T-helper 1 cell (primary cell): Measurements from ENCODE around the gene TSPAN13.

Experiments used
- DNase-seq, 5 donors: peaks; one replicate each; pipeline ENCODE4 v3.0.0-alpha.2; 2012 to 2020

Gene TSPAN13

DNA sequence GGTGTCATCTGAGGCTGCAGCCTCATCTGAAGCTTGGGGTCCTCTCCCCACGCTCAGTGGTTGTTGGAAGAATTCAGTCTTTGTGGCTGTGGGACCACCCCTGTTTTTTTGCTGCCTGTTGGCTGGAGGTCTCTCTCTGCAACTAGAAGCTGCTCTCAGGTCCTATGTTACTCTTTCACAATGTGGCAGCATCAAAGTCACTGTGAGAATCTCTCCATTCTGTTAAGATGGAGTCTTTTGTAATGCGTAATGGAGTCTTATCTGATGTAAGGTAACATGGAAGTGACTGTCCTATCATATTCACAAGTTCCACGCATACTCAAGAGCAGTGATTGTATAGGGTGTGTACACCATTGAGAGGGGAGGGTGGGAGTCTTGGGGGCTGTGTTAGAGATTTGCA is 24.9 kb downstream of the TSPAN13 start:
- no peak for DNase-seq

- DNase-seq: no peak
These were observed 25.5 kb downstream of the TSPAN13 start for GRCh38 chr7:16779051-16779450.

- DNase-seq: no peak
These were observed 27.0 kb downstream of the TSPAN13 start for GRCh38 chr7:16780596-16780995.

DNA sequence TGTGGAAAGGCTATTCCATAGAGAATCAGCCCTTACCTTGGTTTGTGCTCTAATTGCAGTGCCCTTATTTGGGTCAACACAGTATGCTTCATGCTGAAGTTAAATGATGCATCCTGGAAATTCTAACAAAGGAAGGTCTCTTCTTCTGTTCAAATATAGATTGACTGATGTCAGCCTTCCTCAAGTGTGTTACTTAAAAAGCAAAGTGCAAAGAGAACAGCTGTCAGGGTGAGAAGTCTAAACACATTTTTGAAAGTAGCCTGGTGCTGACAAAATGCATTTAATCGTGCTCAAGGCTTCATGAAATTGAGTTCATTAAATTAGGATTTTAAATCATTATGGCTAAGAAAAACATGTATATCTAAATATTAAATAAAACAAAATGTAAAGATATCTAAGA is 31.8 kb downstream of the TSPAN13 start:
- DNase-seq: no peak

- DNase-seq: no peak
These were observed 32.3 kb downstream of the TSPAN13 start for GRCh38 chr7:16785846-16786245.

DNA sequence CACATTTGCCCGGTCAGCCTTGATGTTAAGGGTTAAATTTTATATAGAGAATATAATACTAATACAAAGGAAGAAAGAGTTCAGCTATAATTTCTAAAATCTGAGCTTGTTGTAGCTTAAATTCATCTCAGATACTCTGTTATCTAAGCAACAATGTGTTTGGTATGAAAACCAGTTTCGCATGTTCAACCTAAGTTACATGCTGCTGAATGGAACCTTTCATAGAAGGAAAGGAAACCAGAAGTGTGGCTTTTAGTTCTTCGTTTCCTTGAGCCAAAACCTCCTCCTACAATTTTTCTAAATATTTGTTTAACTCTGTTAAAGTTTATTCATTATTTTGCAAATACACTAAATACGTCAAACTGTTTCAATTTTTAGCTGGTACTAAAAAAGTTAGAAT is 32.7 kb downstream of the TSPAN13 start:
- DNase-seq: no peak

GRCh38 chr7:16787127-16787526 is 33.6 kb downstream of the TSPAN13 start:
- DNase-seq: no peak

DNA sequence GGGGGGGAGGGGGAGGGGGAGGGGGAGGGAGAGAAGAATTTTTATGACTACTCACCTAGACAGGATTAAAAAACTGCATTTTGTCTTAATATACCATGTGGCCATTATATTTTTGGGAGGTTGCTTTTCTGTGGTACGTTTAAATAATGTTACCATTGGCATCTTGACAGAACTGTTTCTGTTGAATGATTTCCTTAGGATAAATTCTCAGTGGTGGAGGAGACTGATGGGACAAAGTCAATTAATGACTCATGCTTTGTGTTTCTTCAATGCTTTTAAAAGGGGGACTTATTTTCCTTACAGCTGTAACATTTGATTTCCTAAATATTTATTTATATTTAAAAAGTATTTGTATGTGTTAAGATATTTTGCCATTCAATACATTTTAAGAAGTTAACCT is 37.5 kb downstream of the TSPAN13 start:
- DNase-seq: no peak

- DNase-seq: peak in 1 of 5 donors; percentile 13
These were observed 38.5 kb downstream of the TSPAN13 start for GRCh38 chr7:16791905-16792698.

DNA sequence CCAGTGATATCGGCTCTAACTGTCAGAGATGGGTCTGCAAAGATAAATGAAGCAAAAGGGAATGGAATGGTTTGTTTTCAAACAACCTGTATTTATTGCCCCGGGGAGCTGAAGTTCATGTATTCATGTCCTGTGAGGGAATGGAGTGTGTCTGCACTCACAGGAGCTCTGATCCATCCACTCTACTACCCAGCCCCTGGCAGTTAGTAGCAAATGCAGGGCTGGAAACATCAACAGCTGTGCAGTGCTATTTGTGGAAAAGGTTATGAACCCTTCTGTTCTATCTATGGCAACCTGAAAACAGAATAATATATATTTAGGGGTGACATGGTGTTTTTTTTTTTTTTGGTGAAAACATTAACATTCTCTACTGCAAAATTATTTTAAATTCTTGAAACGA is 41.4 kb downstream of the TSPAN13 start:
- no peak for DNase-seq

- DNase-seq: no peak
These were observed 42.1 kb downstream of the TSPAN13 start for GRCh38 chr7:16795624-16796023.

- peak in 1 of 5 donors; percentile 18 for DNase-seq
These were observed 47.6 kb downstream of the TSPAN13 start for GRCh38 chr7:16801111-16801542.

GRCh38 chr7:16801579-16801978 is 48.0 kb downstream of the TSPAN13 start:
- no peak for DNase-seq

DNA sequence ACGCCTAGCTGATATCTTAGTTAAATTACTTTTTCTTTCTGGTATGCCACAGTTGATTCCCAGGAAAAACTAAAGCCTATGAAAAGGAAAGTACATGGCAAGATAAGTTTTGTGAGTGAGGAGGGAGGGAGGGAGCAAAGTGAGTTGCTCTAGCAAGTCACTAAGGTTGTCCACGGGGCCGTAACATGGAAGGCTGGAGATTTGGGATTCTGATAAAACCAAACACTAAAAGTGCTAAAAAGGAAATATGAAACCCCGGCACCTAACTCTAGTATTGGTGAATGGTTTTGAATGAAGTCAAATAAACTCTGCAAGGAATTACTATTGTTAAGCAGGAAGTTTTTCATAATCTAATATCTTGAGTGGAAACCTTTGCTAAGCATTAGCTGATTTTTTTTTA is 49.6 kb downstream of the TSPAN13 start:
- no peak for DNase-seq

DNA sequence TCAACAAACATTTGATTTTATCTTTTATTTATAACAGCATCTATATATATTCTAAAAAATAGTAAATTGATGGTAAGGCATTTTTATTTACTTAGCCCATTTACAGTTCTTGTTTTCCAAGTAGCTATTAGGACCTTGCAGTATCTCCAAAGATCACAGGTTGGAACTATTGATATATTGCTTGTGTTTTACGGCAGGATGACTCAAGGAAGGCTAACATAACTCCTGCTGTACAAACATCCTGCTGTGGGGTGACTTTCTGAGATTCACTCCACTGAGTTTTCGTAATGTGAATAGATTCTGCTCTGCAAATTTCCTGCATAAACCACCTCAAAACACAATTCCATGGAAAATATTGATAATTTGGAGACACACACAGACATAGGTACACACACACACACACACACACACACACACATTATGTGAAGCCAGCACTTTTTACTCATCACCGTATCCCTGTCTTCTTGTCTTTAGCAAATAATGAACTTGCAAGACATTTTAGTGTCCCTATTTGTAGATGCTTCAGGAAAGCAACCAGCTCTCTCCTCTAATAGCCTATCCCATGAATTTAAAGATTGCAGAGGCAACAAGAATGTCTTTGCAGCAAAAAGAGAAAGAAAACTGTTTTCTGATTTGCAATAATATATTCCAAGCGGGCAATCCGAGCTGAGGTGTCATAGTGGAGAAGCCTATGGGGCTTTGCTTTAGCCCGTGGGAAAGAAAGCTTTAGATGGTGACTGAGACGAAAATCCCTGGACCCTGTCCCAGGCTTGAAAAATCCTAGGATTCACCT is 50.5 kb downstream of the TSPAN13 start:
- no peak for DNase-seq

- DNase-seq: no peak
These were observed 51.3 kb downstream of the TSPAN13 start, which contains the start of gene AGR2 for GRCh38 chr7:16804674-16805439. TSS of gene AGR2 (minus strand) at chr7:16804999. CDS start at chr7:16801796, 3,203 bp downstream.

DNA sequence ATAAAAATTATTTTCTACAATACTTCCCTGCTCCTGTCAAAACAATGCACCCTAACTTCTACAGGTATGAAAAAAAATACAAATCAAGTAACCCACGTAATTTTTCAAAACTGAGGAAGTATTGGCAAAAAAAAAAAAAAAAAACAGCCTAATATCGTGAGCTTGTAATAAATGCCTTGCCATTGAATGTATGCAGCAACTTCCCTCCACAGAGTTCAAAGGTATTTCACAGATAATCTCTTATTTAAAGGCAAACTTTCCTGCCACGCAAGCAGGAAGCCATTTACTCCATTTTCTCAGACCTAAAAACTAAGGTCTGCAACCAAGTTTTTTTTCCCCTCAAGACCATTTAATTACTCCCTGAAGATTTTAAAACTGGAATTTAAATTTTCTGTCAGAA is 51.9 kb downstream of the TSPAN13 start:
- no peak for DNase-seq

DNA sequence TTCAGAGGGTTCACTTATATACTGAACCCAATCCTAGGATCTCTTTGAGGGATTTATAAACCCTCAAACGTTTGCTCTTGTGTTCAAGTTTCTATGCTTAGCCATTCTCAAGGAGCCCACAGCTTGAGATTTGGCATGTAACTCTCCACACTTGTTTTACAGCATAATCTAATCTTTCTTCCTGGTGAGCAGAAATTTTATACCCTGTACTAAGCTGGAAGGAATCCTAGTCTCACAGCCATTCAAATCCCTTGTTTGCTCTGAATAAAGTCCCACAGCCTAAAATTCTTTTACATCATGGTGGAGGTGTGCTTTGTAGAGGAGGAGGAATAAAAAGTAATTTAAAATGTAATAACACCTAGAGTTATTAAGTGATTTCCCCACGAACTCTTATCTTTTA is 56.6 kb downstream of the TSPAN13 start:
- DNase-seq: no peak

DNA sequence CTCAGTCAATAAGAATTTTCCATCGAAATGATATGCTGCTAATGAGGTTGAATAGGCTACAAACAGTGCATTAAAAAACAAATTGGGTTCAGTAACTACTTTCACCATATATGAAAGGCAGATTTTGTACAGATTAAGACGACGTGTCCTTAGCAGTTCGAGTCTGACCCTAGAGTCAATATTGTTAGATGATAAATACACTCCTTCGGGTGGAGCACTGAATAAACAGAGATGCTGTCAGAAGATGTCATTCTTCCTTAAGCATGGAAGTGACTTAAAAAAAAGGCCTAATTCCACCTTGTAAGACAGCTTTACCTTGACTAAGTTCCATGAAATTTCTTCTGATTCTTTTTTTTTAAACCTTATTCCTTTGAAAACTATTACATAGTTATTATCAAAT is 57.0 kb downstream of the TSPAN13 start:
- no peak for DNase-seq

GRCh38 chr7:16811551-16811950 is 58.0 kb downstream of the TSPAN13 start:
- DNase-seq: no peak

DNA sequence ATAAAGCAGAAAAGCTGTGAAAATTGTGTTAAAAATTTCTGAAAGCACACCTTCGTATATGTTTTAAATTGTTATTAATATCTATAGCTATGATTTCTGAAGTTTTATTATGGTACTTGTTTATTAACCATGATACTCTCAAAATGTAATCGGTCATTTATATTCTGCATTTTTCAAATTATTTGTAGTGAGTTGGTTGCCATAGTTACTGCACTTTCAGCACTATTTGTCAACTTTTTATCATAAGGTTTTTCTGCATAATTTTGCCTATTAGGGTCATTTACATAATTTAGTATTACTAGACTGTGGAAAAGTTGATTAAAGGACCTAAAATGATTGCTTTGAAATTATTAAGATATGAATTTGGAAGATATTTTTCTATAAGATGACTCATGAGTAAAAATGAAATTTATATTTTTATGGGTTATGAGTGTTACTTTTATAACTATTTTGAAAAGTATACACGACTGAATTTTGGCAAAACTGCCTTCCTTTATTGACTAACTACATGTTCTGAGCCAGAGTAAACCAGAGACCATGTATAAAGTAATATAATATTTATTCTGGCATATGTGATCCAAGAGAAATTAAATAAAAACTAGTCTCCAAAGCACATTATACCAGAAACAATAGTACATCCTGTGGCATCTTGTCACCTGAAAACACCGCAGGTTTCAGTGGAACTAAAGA is 59.1 kb downstream of the TSPAN13 start:
- no peak for DNase-seq

GRCh38 chr7:16813232-16813616 is 59.7 kb downstream of the TSPAN13 start:
- no peak for DNase-seq

DNA sequence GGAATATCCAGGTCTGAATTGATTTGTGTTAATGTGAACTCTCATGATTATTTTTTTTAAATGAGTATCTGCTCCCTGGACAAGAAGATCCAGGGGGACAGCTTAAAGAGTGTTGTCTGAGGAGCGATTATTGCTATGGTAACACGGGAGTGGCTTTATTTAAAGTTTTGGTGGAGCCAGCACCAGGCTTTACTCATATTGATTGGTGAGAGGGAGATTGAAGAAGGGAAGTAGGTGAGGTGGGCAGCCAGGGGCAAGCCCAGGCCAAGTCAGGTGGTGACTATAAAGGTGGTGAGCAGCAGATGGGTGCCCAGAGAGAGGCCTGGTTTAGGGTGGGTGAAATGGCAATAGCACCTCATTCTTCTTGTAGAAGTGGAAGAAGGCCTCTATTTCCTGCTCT is 61.4 kb downstream of the TSPAN13 start:
- no peak for DNase-seq
